RWPE1 (cell line): Measurements from ENCODE around the gene ITLN1.

Source experiments
- CTCF ChIA-PET: fragments of 350-600 bp; sonication (Branson Sonifier 250); formaldehyde crosslinking; extraction: SDS; loops from one replicate; lab custom pipeline; 2021; lab: Yijun Ruan, JAX
- POLR2A ChIA-PET: fragments of 400-600 bp; formaldehyde crosslinking; extraction: SDS; loops from one replicate; lab custom pipeline; 2020; ENCODE audit warnings: antibody characterized with exemption; ENCODE audit not compliant: low non-redundant PET; lab: Yijun Ruan, JAX
- DNase-seq: peaks from one replicate; pipeline ENCODE4 v3.0.0; 2012; ENCODE audit warnings: low spot score
- H3K27ac ChIP-seq: fragments of 450-650 bp; 2 replicates; pipeline ENCODE4 v1.5.1; 2017
- CTCF ChIP-seq: fragments of 450-650 bp; conservative IDR thresholded peaks from 2 replicates; pipeline ENCODE4 v1.5.1; 2017; ENCODE audit warnings: low read depth, mild to moderate bottlenecking

Gene ITLN1

GRCh38 chr1:160846281-160846680, 38.7 kb downstream of the ITLN1 start:
- no peak for TF ChIP-seq CTCF
- POLR2A ChIA-PET = no interaction called here
- CTCF ChIA-PET = no interaction called here
- no peak overlapping the region for H3K27ac ChIP-seq
- DNase-seq = no peak

GRCh38 chr1:160844447-160845232, 40.3 kb downstream of the ITLN1 start:
- no peak for DNase-seq
- POLR2A ChIA-PET = no interaction called here
- no peak overlapping the region for H3K27ac ChIP-seq
- CTCF ChIA-PET = interaction anchor here (0.6 to 1.7 kb wide), 2 partner anchors 10 to 1647 kb away, joined by 3 to 10 read pairs; no protein-coding TSS in a partner anchor
- TF ChIP-seq CTCF = no peak

GRCh38 chr1:160841079-160841478, 43.9 kb downstream of the ITLN1 start:
- ChIA-PET POLR2A (no interaction called here), CTCF (no interaction called here)
- H3K27ac ChIP-seq = no peak overlapping the region
- no peak for DNase-seq
- TF ChIP-seq CTCF = no peak

- H3K27ac ChIP-seq = no peak overlapping the region
- no peak for DNase-seq
- no peak for TF ChIP-seq CTCF
- CTCF ChIA-PET = no interaction called here
- POLR2A ChIA-PET = interaction anchor here (0.6 kb wide), 1 partner anchor 882 kb away, joined by 4 read pairs; no protein-coding TSS in a partner anchor
Measured at GRCh38 chr1:160839746-160840145, 45.2 kb downstream of the ITLN1 start.

- ChIA-PET CTCF (interaction anchor here (0.6 to 0.7 kb wide), 2 partner anchors 165 to 335 kb away, joined by 3 to 7 read pairs; no protein-coding TSS in a partner anchor), POLR2A (no interaction called here)
- no peak overlapping the region for H3K27ac ChIP-seq
- no peak for TF ChIP-seq CTCF
- no peak for DNase-seq
Measured at GRCh38 chr1:160838888-160839287, 46.1 kb downstream of the ITLN1 start.

- POLR2A ChIA-PET = no interaction called here
- DNase-seq = no peak
- no peak for TF ChIP-seq CTCF
- H3K27ac ChIP-seq = no peak overlapping the region
- CTCF ChIA-PET = no interaction called here
Measured at GRCh38 chr1:160837558-160838205, 47.3 kb downstream of the ITLN1 start.
